Thoracic aorta (tissue), 2 donors: Measurements from ENCODE around the gene ZMYND10. TPM values are rescaled to one million over a fixed set of nuclear protein-coding genes. Genes with fewer than 3 reads are reported as not detected.

ENCODE experiments used
- ATAC-seq: fragments of 150-250 bp; one replicate; pipeline ENCODE4 v1.8.0; 2017; ENCODE audit warnings: low read depth; ENCODE audit not compliant: insufficient number of reproducible peaks, low FRiP score
- DNase-seq: peaks from one replicate; pipeline ENCODE4 v3.0.0-alpha.2; 2020; ENCODE audit warnings: low spot score
- H3K27ac ChIP-seq, 2 donors: fragments of 200-600 bp; sonication (generic); 1 replicate in 1 of 2; 2 replicates in 1 of 2; pipeline ENCODE4 v1.5.1; 2016; ENCODE audit warnings: mild to moderate bottlenecking in 2 of 2, moderate library complexity in 2 of 2
- H3K27me3 ChIP-seq: fragments of 200-600 bp; sonication (generic); replicated peaks from 2 replicates; pipeline ENCODE4 v1.6.0; 2016; ENCODE audit warnings: mild to moderate bottlenecking; ENCODE audit not compliant: insufficient read depth
- H3K36me3 ChIP-seq: fragments of 200-600 bp; sonication (generic); one replicate; pipeline ENCODE4 v1.5.1; 2016
- H3K4me1 ChIP-seq, 2 donors: fragments of 200-600 bp; sonication (generic); 1 replicate in 1 of 2; 2 replicates in 1 of 2; pipeline versions ENCODE4 v1.5.1 to v1.6.0; 2016; ENCODE audit warnings: low read depth in 2 of 2, mild to moderate bottlenecking in 1 of 2; ENCODE audit not compliant: control insufficient read depth in 1 of 2
- H3K4me3 ChIP-seq: fragments of 200-600 bp; sonication (generic); 2 replicates; pipeline ENCODE4 v1.5.1; 2016; ENCODE audit warnings: mild to moderate bottlenecking
- H3K9me3 ChIP-seq: fragments of 200-600 bp; sonication (generic); 2 replicates; pipeline ENCODE4 v1.5.1; 2016
- total RNA-seq, 2 donors: library from RNA; depleted of rRNA; stranded (reverse); fragments of >200 nt; gene quantifications; one replicate each; pipeline versions ENCODE4 v1.1.0 to v1.2.3, GENCODE V29; 2016
- TF ChIP-seq, protein P1 (sequence below): fragments of 200-600 bp; sonication (generic); IDR thresholded peaks from one replicate; pipeline ENCODE4 v1.5.1; 2019; ENCODE audit warnings: antibody characterized with exemption

Gene ZMYND10
- total RNA-seq, 2 donors from 2014 or later, result not detected

GRCh38 chr3:50354850-50355249 is 9.3 kb upstream of the ZMYND10 start:
- no peak for ATAC-seq
- Histone ChIP-seq H3K36me3 (peaks cover 38% of the 10 kb centered on the region), H3K9me3 (no peaks in the 10 kb centered on the region), H3K4me3 (no peak overlapping the region), H3K27ac (no peak overlapping the region), H3K27me3 (no peaks in the 10 kb centered on the region), H3K4me1 (peaks cover 39 to 56% of the 10 kb centered on the region in 2 donors)
- TF ChIP-seq, protein P1, sequence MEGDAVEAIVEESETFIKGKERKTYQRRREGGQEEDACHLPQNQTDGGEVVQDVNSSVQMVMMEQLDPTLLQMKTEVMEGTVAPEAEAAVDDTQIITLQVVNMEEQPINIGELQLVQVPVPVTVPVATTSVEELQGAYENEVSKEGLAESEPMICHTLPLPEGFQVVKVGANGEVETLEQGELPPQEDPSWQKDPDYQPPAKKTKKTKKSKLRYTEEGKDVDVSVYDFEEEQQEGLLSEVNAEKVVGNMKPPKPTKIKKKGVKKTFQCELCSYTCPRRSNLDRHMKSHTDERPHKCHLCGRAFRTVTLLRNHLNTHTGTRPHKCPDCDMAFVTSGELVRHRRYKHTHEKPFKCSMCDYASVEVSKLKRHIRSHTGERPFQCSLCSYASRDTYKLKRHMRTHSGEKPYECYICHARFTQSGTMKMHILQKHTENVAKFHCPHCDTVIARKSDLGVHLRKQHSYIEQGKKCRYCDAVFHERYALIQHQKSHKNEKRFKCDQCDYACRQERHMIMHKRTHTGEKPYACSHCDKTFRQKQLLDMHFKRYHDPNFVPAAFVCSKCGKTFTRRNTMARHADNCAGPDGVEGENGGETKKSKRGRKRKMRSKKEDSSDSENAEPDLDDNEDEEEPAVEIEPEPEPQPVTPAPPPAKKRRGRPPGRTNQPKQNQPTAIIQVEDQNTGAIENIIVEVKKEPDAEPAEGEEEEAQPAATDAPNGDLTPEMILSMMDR, result no peak
- DNase-seq, result no peak

DNA sequence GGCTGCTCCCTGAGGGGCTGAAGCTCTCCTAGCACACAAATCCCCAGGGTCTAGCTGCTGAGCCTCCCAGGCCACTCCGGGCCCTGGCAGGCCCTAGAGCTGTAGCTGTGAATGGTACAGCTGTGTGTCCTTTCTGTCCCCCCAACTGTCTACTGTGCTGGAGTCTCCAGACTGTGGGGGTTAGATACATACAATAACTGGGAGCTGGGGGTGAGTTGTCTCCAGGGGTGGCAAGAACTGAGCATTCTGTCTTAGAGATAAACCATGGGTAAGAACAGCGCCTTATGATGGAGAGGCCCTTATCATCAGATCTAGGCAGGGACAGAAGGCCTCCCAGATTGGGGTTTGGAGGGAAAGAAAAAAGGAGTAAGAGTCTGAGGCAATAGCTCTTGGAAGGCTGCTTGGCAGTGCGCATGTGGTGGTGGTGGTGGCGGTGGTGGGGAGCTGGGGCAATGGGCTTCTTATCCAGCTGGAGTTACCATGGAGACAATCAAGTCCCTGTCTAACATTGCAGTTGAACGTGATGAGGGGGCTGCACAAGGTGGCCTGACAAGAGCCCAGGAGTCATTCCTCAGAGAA is 8.7 kb upstream of the ZMYND10 start:
- ATAC-seq (no peak), DNase-seq (no peak)
- Histone ChIP-seq H3K27me3 (no peaks in the 10 kb centered on the region), H3K4me3 (no peak overlapping the region), H3K9me3 (no peaks in the 10 kb centered on the region), H3K4me1 (peaks cover 45 to 62% of the 10 kb centered on the region in 2 donors), H3K27ac (no peak overlapping the region), H3K36me3 (peaks cover 38% of the 10 kb centered on the region)
- TF ChIP-seq, protein P1, result no peak

GRCh38 chr3:50353245-50354004 is 7.9 kb upstream of the ZMYND10 start:
- Histone ChIP-seq H3K4me3 (no peak overlapping the region), H3K36me3 (peaks cover 38% of the 10 kb centered on the region), H3K27ac (no peak overlapping the region), H3K4me1 (peaks cover 42 to 68% of the 10 kb centered on the region in 2 donors), H3K9me3 (no peaks in the 10 kb centered on the region), H3K27me3 (no peaks in the 10 kb centered on the region)
- DNase-seq (no peak), ATAC-seq (no peak)
- TF ChIP-seq, protein P1, result no peak

DNA sequence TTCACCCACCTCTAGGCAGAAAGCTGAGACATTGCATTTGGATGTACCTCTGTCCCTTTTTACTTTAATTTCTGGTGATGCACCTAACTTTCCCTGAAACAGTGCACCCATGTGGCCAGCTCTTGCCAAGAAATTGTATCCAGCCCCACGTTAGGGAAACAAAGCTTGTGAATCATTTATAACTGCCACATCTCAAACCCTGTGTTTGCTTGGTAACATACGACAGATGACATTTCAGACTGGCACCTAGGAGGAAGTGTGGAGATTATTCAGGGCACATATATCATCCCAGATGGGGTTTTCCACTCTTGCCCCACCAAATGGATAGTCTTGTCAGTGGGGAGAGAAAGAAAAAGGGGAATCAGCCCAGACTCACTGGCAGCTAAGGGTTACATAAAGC is 7.2 kb upstream of the ZMYND10 start:
- DNase-seq, result no peak
- H3K4me1 ChIP-seq, result peaks cover 36 to 62% of the 10 kb centered on the region in 2 donors
- no peaks in the 10 kb centered on the region for H3K27me3 ChIP-seq
- TF ChIP-seq, protein P1, result no peak
- ATAC-seq, result no peak
- no peak overlapping the region for H3K4me3 ChIP-seq
- H3K36me3 ChIP-seq, result peaks cover 43% of the 10 kb centered on the region
- no peak overlapping the region for H3K27ac ChIP-seq
- H3K9me3 ChIP-seq, result no peaks in the 10 kb centered on the region

GRCh38 chr3:50351323-50351697 is 5.8 kb upstream of the ZMYND10 start:
- Histone ChIP-seq H3K27me3 (no peaks in the 10 kb centered on the region), H3K27ac (peak overlapping the region; percentile 83 to 91), H3K36me3 (peaks cover 40% of the 10 kb centered on the region), H3K9me3 (no peaks in the 10 kb centered on the region), H3K4me1 (peaks cover 21 to 47% of the 10 kb centered on the region in 2 donors), H3K4me3 (peak overlapping the region; percentile 79)
- DNase-seq, result no peak
- TF ChIP-seq, protein P1, result no peak
- no peak for ATAC-seq
